GM21515 (cell line): Measurements from ENCODE around the gene ASB2.

Source experiments
- ATAC-seq: cut with Tn5 transposase; IDR thresholded peaks from one replicate; pipeline ENCODE4 v1.9.1; 2021; ENCODE audit not compliant: unreplicated experiment

Gene ASB2

DNA sequence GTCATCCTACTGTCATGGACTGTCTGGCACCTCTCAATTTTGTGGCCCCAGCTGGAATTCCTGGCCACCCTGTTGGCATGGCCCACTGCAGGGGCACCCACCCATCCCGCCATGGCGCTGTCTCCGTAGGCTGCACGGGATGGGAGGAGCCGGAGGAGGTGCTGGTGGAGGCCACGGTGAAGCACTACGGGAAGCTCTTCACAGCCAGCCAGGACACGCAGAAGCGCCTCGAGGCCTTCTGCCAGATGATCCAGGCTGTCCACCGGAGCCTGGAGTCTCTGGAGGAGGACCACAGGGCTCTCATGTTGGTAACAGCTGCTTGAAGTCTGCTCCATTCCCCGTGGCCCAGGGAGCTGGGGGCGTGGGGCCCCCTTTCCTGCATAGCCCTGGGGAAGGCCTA lies 24.6 kb upstream of the ASB2 start:
- ATAC-seq, result no peak

DNA sequence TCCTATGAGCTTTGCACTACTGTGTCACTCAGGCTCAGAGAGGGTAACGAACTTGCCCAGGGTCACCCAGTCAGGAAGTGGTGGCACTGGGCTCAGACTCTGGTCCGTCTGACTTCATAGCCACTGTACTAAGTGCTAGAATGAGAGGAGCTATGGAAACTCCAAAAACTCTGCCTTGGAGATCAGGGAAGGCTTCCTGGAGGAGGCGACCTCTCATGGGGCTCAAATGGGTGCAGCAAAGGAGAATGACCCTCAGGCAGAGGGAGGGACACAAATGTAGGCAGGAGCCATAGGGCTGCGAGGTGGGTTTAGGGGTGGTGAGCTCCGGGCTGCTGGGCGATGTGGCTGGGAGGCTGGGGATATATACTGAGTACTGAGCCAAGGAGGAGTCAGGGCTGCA lies 23.9 kb upstream of the ASB2 start:
- no peak for ATAC-seq

DNA sequence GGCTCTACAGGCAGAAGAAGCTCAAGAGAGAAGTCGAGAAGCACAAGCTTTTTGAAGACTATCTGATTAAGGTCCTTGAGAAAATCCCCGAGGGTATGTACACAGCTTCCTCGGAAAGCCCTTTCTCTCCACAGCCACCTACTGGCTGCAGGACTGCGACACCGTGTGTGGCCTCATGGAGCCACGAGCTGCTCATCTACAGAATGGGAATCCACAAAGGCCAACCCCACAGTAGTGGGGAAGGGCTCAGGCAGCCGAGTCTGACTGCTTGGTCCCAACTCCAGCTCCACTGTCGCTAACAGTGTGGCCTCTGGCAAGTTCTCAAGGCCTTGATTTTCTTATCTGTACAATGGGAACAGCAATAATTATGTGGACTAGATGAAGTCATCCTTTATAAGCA lies 23.2 kb upstream of the ASB2 start:
- ATAC-seq, result no peak

- ATAC-seq, result no peak
These were observed 22.6 kb upstream of the ASB2 start for GRCh38 chr14:93998871-93999403.

DNA sequence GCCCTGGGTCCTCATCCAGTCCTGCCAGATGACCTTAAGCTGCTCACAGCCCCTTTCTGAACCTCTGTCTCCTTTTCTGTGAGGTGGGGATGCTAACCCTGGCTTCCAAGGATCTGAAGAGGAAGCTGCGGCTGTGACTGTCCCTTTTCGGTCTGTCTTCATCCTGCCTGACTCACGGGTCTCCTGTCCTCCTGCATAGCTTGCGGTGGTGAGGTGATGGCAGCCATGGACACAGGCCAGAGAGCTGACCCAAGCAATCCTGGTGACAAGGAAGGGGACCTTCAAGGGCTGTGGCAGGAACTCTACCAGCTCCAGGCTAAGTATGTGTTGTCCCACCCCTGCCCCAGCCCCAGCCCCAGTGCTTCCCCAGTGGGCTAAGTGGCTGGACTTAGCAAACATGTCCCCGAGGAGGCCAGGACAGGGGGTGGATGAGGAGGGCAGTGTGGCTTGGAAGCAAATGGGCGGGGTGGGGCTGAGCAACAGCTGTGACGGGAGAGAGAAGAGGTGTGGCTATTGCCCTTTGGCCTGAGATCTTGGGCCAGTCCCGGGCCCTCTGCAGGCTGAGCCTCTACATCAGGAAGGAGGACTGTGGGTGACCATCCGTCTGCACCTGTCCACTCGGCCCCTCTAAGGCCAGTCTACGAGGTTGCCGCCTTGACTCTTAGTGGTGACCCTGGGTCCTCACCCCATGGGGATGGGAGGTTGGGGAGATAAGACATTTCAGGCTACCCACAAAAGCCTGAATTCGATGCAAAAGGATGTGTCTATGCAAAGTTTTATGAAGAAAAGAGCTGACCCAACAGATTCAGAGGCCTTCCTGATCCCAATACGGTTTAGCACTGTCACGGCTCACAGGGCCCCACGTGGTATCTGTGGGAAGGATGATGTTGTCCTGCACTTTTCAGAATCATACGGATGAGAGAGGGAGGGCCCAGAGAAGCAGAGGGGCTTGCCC lies 21.8 kb upstream of the ASB2 start:
- no peak for ATAC-seq

DNA sequence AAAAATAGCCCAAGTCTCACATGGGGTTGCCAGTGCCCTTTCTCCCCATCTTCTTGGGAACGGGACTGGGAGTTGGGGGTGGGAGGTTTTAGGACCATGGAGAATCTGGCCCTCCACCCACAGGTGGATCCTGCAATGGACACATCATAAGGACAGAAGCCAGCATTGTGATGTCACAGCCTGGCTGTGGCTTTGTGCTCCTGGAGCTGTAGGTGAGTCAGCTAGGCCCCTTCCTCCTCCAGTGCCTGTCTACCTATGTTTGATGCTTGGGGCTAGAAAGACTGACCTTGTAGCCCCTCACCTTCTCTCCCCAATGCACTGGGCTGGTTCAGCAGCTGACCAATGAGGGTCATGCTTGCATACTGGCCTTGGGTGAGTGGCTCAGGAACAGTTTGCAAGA lies 20.7 kb upstream of the ASB2 start, which contains the start of gene CCDC197:
Gene CCDC197, plus strand, starts transcription at position 220 of the 400 bp plus-strand sequence. CDS start 831 bp downstream, outside the sequence.
- ATAC-seq, result no peak

- ATAC-seq, result no peak
These were observed 19.8 kb upstream of the ASB2 start for GRCh38 chr14:93996130-93996695.

DNA sequence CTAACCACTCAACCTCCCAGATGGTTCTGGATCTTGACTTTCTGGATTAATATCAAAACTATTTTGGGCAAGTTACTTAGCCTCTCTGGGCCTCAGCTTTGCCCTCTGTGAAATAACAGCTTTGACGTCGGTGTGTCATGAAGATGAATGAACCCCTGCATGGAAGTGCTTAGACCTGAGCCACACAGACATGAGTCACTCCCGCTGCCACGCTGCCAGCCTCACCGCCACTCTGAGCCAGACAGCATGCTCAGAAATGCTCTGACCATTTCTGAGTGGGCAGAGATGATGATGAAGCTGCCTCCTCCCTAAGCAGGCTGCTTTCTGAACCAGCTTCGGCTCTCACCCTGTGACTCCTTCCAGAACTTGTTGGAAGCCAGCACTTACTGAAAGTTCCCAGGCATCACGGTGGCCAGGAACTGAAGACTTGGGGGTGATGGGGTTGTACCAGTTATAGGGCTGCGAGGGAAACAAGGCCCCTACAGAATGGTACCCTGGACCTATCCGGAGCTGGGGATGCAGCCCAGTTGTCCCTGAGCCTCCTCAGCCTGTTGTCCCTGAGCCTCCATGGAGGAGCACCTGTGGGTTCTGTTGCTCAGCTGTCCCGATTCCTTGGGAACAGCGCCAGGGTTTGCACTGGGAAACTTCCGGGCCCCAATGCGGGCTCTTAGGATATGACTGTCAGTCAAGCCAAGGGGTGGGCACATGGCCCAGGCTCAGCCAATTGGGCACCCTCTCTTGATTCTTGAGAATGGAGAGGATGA lies 18.7 kb upstream of the ASB2 start:
- no peak for ATAC-seq

GRCh38 chr14:93993382-93993781 lies 17.0 kb upstream of the ASB2 start:
- no peak for ATAC-seq

DNA sequence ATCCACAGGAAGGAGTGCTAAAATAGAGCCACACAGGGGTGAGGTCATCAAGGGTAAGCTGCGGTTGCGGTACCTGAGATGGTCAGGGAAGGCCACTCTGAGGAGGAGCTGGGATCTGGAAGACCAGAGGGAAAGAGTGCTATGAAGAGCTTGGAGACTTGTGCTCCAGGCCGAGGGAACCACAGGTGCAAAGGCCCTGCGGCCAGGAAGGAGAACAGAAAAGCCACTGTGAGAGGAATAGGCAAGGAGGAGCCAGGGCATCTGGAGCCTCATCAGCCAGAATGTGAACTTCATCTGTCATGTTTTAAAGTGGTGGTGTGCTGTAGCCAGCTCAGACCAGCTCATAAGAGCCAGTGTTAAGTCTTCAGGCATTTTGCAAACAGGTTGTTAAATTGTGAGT lies 15.3 kb upstream of the ASB2 start:
- no peak for ATAC-seq

DNA sequence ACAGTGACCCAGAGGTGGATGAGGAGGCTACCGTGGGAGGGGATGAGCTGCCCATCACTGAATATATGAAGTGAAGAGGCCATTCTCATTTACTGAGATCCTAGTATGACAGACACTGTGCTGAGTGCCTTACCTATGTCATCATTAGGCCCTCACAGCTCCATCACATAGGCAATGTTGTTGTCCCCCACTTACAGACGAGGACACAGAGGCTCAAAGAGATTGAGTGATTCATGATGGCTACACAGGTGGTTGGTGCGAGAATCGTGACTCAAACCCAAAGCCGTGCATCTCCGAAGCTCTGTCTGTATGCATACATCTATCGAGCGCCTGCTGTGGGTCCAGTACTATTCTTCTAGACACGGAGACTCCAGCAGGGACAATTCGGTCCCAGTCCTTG lies 14.8 kb upstream of the ASB2 start:
- no peak for ATAC-seq

DNA sequence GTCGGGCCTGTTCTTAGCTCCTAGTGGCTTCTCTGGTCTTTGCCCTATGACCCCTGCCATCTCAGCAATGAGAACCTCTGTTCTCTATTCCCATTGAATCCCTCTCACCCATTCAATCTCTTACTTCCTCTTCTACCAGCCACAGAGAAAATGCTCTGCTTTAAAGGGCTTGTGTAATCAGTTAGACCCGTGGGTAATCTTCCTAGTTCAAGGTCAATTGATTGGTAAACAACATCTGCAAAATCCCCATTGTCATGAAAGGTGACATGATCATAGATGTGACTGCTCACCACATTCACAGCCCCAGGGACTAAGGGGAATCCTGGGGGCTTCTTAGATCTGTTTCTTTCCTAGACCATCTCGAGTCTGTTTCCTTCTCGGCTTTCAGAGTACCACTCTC lies 13.6 kb upstream of the ASB2 start:
- no peak for ATAC-seq

GRCh38 chr14:93987815-93988476 lies 11.6 kb upstream of the ASB2 start:
- no peak for ATAC-seq

DNA sequence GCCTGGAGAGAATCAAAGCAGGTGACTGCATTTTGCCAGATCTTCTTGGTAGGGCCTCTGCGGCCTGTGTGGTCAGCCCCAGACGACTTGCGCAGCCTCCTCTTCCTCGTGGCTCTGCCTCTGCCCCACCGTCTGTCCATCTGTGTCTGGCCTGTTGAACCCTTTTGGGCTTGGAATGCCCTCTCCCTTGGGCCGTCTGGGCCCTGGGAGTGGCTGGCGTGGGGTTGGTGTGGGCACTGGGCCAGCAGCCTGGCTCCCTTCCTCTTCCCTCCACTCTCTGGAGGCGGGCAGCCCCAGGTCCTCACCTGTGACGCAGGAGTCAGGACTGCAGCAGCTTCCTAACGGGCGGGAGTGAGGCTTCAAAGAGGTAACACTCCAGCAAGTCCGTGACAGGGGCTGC lies 11.0 kb upstream of the ASB2 start:
- ATAC-seq, result no peak

GRCh38 chr14:93986955-93987354 lies 10.6 kb upstream of the ASB2 start:
- ATAC-seq, result no peak

GRCh38 chr14:93984987-93985410 lies 8.6 kb upstream of the ASB2 start:
- no peak for ATAC-seq

- ATAC-seq, result no peak
These were observed 7.7 kb upstream of the ASB2 start for GRCh38 chr14:93984070-93984469.

DNA sequence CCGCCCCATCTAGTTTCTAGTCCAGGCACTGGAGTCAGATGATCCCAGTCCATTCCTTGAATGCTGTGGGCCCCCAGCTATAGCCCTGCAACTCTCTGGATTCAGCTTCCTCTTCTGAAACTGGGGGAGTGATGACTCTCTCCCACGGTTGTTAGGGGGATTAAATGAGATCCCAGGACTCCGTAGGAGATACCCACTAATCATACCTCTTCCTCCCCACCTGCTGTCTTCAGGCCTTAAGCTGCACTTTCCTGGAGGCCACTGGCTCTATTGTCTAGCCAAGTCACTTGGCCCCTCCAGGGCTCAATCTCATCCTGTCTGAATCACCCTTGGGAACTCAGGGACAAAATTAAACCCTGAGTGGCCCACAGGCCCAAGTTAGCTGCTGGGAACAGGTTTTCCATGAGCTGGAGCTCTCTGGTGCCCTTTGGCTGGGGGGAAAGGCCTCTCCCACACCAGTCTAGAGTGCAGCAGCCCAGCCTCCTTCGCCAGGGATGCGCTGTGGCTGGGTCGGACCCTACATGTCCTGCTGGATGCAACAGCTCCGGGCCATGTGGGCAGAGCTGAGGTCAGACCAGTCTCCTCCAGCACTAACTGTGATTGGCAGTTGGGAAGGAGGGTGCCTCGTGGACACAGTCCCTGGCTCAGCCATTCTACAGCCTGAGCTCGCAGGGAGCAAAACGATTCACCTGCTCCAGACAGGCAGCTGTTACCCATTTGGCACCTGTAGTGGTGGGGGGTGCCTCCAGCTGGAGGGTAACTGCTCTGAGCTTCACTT lies 6.0 kb upstream of the ASB2 start:
- no peak for ATAC-seq

DNA sequence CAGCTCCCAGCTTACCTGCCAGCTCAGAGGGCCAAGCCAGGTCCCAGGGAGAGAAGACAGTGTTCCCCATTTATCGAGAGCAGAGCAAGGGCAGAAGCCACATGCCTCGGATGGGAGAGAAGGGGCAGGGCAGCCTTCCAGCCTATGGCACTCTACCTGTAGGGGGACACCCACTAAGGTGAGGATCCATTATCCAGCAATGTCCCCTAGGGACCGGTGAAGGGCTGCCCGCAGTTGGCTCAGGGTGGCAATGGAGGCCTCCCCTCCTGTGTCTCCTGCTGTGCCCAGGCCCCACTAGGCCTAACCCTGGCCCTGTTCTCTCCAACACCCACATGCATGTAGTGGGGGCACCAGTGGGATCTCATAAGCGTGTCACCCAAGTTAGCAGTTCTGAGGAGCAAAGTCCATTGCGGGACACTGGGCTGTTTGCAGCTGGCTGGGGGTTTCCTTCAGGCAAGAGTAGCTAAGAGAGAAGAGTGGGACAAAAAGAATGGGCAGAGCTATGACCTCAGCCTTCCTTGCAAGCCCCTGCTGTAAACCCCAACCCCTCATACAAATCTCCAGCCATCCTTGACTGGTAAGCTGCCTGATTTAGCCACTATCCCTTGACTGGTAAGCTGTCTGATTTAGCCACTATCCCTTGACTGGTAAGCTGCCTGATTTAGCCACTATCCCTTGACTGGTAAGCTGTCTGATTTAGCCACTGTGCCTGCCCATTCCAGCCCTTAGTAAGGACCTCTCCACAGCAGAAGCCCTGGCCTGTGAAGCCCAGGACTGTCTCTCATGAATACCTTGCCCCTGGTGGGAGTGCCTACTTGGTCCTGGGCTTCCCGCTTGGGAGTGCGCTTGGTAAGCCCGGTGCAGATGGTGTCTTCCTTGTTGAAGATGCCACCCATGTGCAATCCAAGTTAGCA lies 5.2 kb upstream of the ASB2 start:
- ATAC-seq, result no peak
